Heart left ventricle (tissue), 13 donors: ENCODE data around the gene ARHGAP45.

Source experiments
- CTCF ChIP-seq, 12 donors: fragments of 200-600 bp; sonication (generic) in 4 of 12; IDR thresholded peaks; one replicate each; pipeline versions ENCODE4 v1.5.0 to v1.8.0; 2018 to 2022; ENCODE audit warnings: antibody characterized with exemption in 12 of 12, mild to moderate bottlenecking in 5 of 12
- POLR2A ChIP-seq, 2 donors: fragments of 450-650 bp; IDR thresholded peaks; one replicate each; pipeline ENCODE4 v1.6.1; 2017; ENCODE audit warnings: antibody characterized with exemption in 2 of 2, mild to moderate bottlenecking in 2 of 2, moderate library complexity in 2 of 2
- donor health status: ischemic (EF 13 %, LVEDD 7.1; RV severe dilation, severe dysfunction).
- donor health status: DM: no; HTN: yes; CAD: no.
- donor health status: DM: no; HTN: no; CAD: no.
- donor health status: ischemic (EF 25% LVEDD 6.9; RV normal size, moderate dysfunction).
- donor health status: ischemic (EF 25% LVEDD 5.7; RV mildly dilated, moderate dysfunction).
- donor health status: ischemic (EF 35%, LVEDD 5.7; RV mildly dilated, moderate dysfunction).
- donor health status: nonischemic (EF 11% LVEDD 7.7; RV severe dilation, severe dysfunction).
- donor health status: DM: yes; HTN: yes; CAD: no.
- donor health status: PGD.
- donor health status: ischemic (EF 29% LVEDD 5.4; RV normal size, mild dysfunction).
- donor health status: nonischemic (EF 23%, LVEDD 6.1; RV moderate dilation, normal function).

- TF ChIP-seq POLR2A (IDR thresholded peaks at IDR 0.05) (no peak), CTCF (IDR thresholded peaks at IDR 0.05) (no peak)
These were observed 24.9 kb upstream of the ARHGAP45 start for GRCh38 chr19:1041835-1042685.
